Activated naive CD4-positive, alpha-beta T cell treated with anti-CD3 and anti-CD28 coated beads, Interleukin-2, amount 10 ng/mL, durations not matched to agents 5 hours and 36 hours (primary cell): ENCODE data around the gene OR13C8. TPM values are rescaled to one million over a fixed set of nuclear protein-coding genes. Genes with fewer than 3 reads are reported as not detected.

Source experiments
- total RNA-seq, 2 experiments: library from RNA; stranded (reverse); gene quantifications; one replicate each; pipeline ENCODE4 v1.2.3, GENCODE V29; 2021

OR13C8 gene
- not detected for total RNA-seq

DNA sequence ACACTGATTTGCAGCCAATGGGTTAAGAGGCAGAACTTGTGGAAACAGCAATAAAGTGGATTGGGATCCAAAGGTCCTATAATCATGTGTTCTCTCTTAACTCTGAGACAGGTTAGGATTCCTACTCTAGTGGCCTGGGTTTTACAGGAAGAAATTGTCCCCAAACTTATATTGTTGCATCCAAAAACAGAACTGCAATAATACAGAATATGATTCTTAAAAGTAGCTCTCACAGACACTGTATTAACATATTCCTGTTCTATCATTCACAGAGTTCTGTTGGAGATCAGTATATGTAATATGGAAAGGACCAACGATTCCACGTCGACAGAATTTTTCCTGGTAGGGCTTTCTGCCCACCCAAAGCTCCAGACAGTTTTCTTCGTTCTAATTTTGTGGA is at the start of gene OR13C8:
Gene OR13C8, plus strand, starts transcription at position 301 of the 400 bp plus-strand sequence. Its CDS starts 0 bp downstream, at position 301.

GRCh38 chr9:104527109-104527508 is 41.9 kb upstream of the OR13C8 start, which contains the start of gene OR13C4:
Gene OR13C4 (minus strand): TSS chr9:104527209. CDS start chr9:104527209, 0 bp downstream.

GRCh38 chr9:104536756-104537155 is 32.2 kb upstream of the OR13C8 start, which contains the start of gene OR13C3:
Gene OR13C3 (minus strand): TSS chr9:104536856. CDS start chr9:104536723, 133 bp downstream.

DNA sequence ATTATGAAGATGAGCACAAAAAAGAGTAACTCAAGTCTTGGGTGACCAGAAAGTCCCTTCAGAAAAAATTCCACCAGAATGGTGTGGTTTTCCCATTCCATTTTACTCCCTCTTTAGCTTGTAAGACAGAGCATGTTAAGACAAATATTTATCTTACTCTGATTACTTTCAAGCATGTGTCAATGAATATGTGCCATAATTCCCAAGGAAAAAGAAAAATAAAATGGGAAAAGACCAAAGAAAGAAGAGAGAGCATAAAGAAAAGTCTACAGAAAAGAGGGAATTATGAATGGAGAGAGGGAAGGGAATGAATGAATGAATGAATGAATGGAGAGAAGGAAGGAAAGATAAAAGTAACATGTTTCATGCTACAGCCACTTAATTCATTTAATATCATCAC is 30.3 kb downstream of the OR13C8 start, which contains the start of gene OR13C5:
Gene OR13C5, minus strand, starts transcription at position 101 of the 400 bp plus-strand sequence. Its CDS starts 0 bp downstream, at position 101.

DNA sequence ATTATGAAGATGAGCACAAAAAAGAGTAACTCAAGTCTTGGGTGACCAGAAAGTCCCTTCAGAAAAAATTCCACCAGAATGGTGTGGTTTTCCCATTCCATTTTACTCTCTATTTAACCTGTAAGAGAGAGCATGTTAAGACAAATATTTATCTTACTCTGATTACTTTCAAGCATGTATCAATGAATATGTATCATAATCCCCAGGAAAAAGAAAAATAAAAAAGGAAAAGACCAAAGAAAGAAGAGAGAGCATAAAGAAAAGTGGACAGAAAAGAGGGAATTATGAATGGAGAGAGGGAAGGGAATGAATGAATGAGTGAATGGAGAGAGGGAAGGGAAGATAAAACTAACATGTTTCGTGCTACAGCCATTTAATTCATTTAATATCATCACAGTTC is 36.6 kb downstream of the OR13C8 start, which contains the start of gene OR13C2:
Gene OR13C2, minus strand, starts transcription at position 101 of the 400 bp plus-strand sequence. Its CDS starts 0 bp downstream, at position 101.

DNA sequence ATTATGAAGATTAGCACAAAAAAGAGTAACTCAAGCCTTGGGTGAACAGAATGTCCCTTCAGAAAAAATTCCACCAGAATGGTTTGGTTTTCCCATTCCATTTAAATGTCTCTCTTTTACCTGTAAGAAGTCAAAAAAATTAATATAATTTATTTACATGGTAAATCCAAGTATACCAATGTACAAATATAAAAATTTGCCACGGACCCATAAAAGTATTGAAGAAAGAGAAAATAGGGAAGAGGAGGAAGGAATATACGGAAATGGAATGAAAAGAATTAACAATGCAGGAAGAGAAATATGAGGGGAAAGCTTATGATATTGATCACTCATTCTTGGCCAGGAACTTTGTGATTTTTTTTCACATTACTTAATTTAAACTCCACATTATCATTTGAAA is 49.1 kb downstream of the OR13C8 start, which contains the start of gene OR13C9:
Gene OR13C9, minus strand, starts transcription at position 101 of the 400 bp plus-strand sequence. Its CDS starts 0 bp downstream, at position 101.

Other genes with a start within 250 kb of the OR13C8 start
- gene OR13F1, start 64.9 kb upstream of the OR13C8 start, total RNA-seq, result not detected
- not detected for gene OR13C4, start 42.0 kb upstream of the OR13C8 start, total RNA-seq
- not detected for gene OR13C3, start 32.3 kb upstream of the OR13C8 start, total RNA-seq
- gene OR13C5, start 30.2 kb downstream of the OR13C8 start, total RNA-seq, result not detected
- not detected for gene OR13C2, start 36.5 kb downstream of the OR13C8 start, total RNA-seq
- gene OR13C9, start 49.0 kb downstream of the OR13C8 start, total RNA-seq, result not detected
- gene OR13D1, start 125.3 kb downstream of the OR13C8 start, total RNA-seq, result not detected
- gene NIPSNAP3A, start 178.5 kb downstream of the OR13C8 start, total RNA-seq, result 10 to 100 TPM; 19.7 to 21.1 TPM
- under 1 TPM; 0.67 to 0.68 TPM for gene NIPSNAP3B, start 195.0 kb downstream of the OR13C8 start, total RNA-seq